Liver (tissue), 9 donors: Measurements from ENCODE around the gene ASTN1. TPM values are rescaled to one million over a fixed set of nuclear protein-coding genes. Genes with fewer than 3 reads are reported as not detected.

Experiments
- DNase-seq: peaks from one replicate; pipeline ENCODE4 v3.0.0-alpha.2; 2017; ENCODE audit warnings: low spot score
- H3K27ac ChIP-seq, 2 donors: one replicate each; pipeline ENCODE4 v1.7.0; 2013; ENCODE audit warnings: inconsistent platforms in 2 of 2, low read length in 2 of 2, control low read depth in 1 of 2, low read depth in 1 of 2, mild to moderate bottlenecking in 1 of 2
- H3K27me3 ChIP-seq, 4 donors: one replicate each; pipeline versions ENCODE4 v1.6.1 to v1.7.0; 2013; ENCODE audit warnings: low read length in 3 of 4, inconsistent platforms in 1 of 4, mild to moderate bottlenecking in 1 of 4, moderate library complexity in 1 of 4; ENCODE audit not compliant: control insufficient read depth in 4 of 4, insufficient read depth in 4 of 4
- H3K36me3 ChIP-seq, 4 donors: one replicate each; pipeline versions ENCODE4 v1.6.1 to v1.7.0; 2013; ENCODE audit warnings: low read length in 3 of 4, mild to moderate bottlenecking in 3 of 4, low read depth in 1 of 4, moderate library complexity in 1 of 4; ENCODE audit not compliant: control insufficient read depth in 4 of 4, insufficient read depth in 3 of 4
- H3K4me1 ChIP-seq, 4 donors: one replicate each; pipeline versions ENCODE4 v1.6.1 to v1.7.0; 2013; ENCODE audit warnings: low read length in 3 of 4, mild to moderate bottlenecking in 3 of 4, moderate library complexity in 1 of 4; ENCODE audit not compliant: control insufficient read depth in 4 of 4, insufficient read depth in 4 of 4
- H3K4me3 ChIP-seq, 3 donors: one replicate each; pipeline versions ENCODE4 v1.6.1 to v1.7.0; 2013; ENCODE audit warnings: low read length in 3 of 3, control low read depth in 1 of 3, low read depth in 1 of 3, mild to moderate bottlenecking in 1 of 3
- H3K9ac ChIP-seq, 2 donors: one replicate each; pipeline ENCODE4 v1.7.0; 2013; ENCODE audit warnings: low read length in 2 of 2, mild to moderate bottlenecking in 2 of 2, moderate library complexity in 2 of 2, control low read depth in 1 of 2, low read depth in 1 of 2
- H3K9me3 ChIP-seq, 4 donors: one replicate each; pipeline versions ENCODE4 v1.6.1 to v1.7.0; 2013; ENCODE audit warnings: low read length in 3 of 4; ENCODE audit not compliant: control insufficient read depth in 4 of 4
- ATF3 ChIP-seq: IDR thresholded peaks from 2 replicates; pipeline ENCODE4 v1.6.1; 2016; ENCODE audit warnings: antibody characterized with exemption
- EGR1 ChIP-seq, 2 donors: IDR thresholded peaks; 2 replicates each; pipeline ENCODE4 v1.6.1; 2016 to 2018; ENCODE audit warnings: antibody characterized with exemption in 2 of 2, low read depth in 2 of 2
- FOXA1 ChIP-seq: IDR thresholded peaks from 2 replicates; pipeline ENCODE4 v1.6.1; 2016; ENCODE audit warnings: antibody characterized with exemption
- FOXA2 ChIP-seq: IDR thresholded peaks from 2 replicates; pipeline ENCODE4 v1.6.1; 2016; ENCODE audit warnings: antibody characterized with exemption
- GABPA ChIP-seq, 2 donors: IDR thresholded peaks in 1 of 2; conservative IDR thresholded peaks in 1 of 2; 2 replicates each; pipeline ENCODE4 v1.6.1; 2016; ENCODE audit warnings: antibody characterized with exemption in 2 of 2, mild to moderate bottlenecking in 1 of 2, moderate library complexity in 1 of 2
- HNF4A ChIP-seq, 2 donors: conservative IDR thresholded peaks; 2 replicates each; pipeline ENCODE4 v1.6.1; 2016; ENCODE audit warnings: antibody characterized with exemption in 2 of 2, mild to moderate bottlenecking in 2 of 2
- JUND ChIP-seq, 2 donors: IDR thresholded peaks; 2 replicates each; pipeline ENCODE4 v1.6.1; 2016; ENCODE audit warnings: antibody characterized with exemption in 2 of 2
- NR2F2 ChIP-seq: IDR thresholded peaks from 2 replicates; pipeline ENCODE4 v1.6.1; 2016; ENCODE audit warnings: antibody characterized with exemption
- RAD21 ChIP-seq, 2 donors: IDR thresholded peaks; 2 replicates each; pipeline ENCODE4 v1.6.1; 2016; ENCODE audit warnings: antibody characterized with exemption in 2 of 2, mild to moderate bottlenecking in 2 of 2
- REST ChIP-seq: IDR thresholded peaks from 2 replicates; pipeline ENCODE4 v1.6.1; 2016; ENCODE audit warnings: antibody characterized with exemption, mild to moderate bottlenecking
- RXRA ChIP-seq, 2 donors: IDR thresholded peaks; 2 replicates each; pipeline ENCODE4 v1.6.1; 2017 to 2018; ENCODE audit warnings: antibody characterized with exemption in 2 of 2, mild to moderate bottlenecking in 1 of 2
- SP1 ChIP-seq: IDR thresholded peaks from 2 replicates; pipeline ENCODE4 v1.6.1; 2018; ENCODE audit warnings: antibody characterized with exemption, mild to moderate bottlenecking
- TAF1 ChIP-seq: conservative IDR thresholded peaks from 2 replicates; pipeline ENCODE4 v1.6.1; 2016; ENCODE audit warnings: antibody characterized with exemption, mild to moderate bottlenecking
- YY1 ChIP-seq: IDR thresholded peaks from 2 replicates; pipeline ENCODE4 v1.6.1; 2016; ENCODE audit warnings: antibody characterized with exemption, mild to moderate bottlenecking
- whole genome bisulfite sequencing: extraction: QIAGEN DNeasy Blood & Tissue Kit; methylation state at CpG from one replicate; pipeline ENCODE4 v1.1.7; 2013; 5-methylcytosine and 5-hydroxymethylcytosine counted together
- polyA plus RNA-seq, 2 donors: library from polyadenylated mRNA; stranded (reverse) in 1 of 2; unstranded in 1 of 2; fragments of 200-250 nt in 1 of 2; fragments of >200 nt in 1 of 2; fragmentation: Nextera tagmentation in 1 of 2; extraction: Ambion mirVana in 1 of 2; gene quantifications; one replicate each; pipeline versions ENCODE4 v1.2.1 to v1.2.3, GENCODE V29; 2013 to 2015
- total RNA-seq, 2 donors: library from RNA; depleted of rRNA; stranded (reverse); fragments of >200 nt; gene quantifications; one replicate each; pipeline ENCODE4 v1.2.3, GENCODE V29; 2014
- TF ChIP-seq, protein P1 (sequence below): IDR thresholded peaks from 2 replicates; pipeline ENCODE4 v1.6.1; 2016; ENCODE audit warnings: antibody characterized with exemption
- donor health status: healthy.
- donor health status: healthy.
- donor health status: healthy.
- donor health status: healthy.
- donor health status: healthy.

ASTN1 gene
- total and polyA plus RNA-seq, 4 donors, result 0.10 to 0.28 (median 0.18) TPM

DNA sequence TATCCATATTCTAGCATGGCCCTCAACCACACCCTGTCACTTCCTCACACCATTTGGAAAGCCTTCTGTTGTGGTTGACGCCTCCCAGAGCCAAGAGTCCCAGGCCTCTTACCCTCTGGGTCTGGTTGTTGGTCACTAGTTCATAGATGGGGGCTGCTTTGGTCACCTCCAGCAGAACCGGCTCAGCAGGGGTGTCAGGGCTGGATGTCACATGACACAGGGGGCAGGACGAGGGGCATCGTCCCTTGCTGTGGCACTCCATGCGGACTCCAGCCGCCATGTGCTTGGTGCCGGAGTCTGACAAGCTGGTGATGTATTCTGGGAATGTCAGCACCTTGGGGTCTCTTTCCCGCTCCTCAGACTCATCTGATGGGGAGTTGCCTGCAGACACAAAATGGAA lies 270.1 kb downstream of the ASTN1 start:
- H3K4me1 ChIP-seq, result peaks cover 0 to 4% (median 3%) of the 10 kb centered on the region in 4 donors
- 79% methylated on average over 8 of the region's 8 CpGs for WGBS
- H3K9me3 ChIP-seq, result no peaks in the 10 kb centered on the region
- peaks cover 0 to 8% (median 3%) of the 10 kb centered on the region in 4 donors for H3K27me3 ChIP-seq
- no peak overlapping the region for H3K27ac ChIP-seq
- TF ChIP-seq JUND (IDR thresholded peaks at IDR 0.05) (no peak), YY1 (no peak), RAD21 (IDR thresholded peaks at IDR 0.05) (no peak), TAF1 (no peak), GABPA (IDR thresholded peaks at IDR 0.05 in 1 of 2, conservative IDR thresholded peaks at IDR 0.05 in 1 of 2) (no peak), SP1 (no peak), NR2F2 (no peak), REST (no peak), RXRA (IDR thresholded peaks at IDR 0.05) (no peak), HNF4A (conservative IDR thresholded peaks at IDR 0.05) (no peak)
- H3K9ac ChIP-seq, result no peak overlapping the region
- no peaks in the 10 kb centered on the region for H3K36me3 ChIP-seq
- no peak for DNase-seq
- H3K4me3 ChIP-seq, result no peak overlapping the region

- H3K4me1 ChIP-seq, result peaks cover 0 to 4% (median 3%) of the 10 kb centered on the region in 4 donors
- H3K27ac ChIP-seq, result no peak overlapping the region
- H3K4me3 ChIP-seq, result no peak overlapping the region
- no peak for DNase-seq
- TF ChIP-seq EGR1 (IDR thresholded peaks at IDR 0.05; ENCODE audit: low read depth in 2 of 2), result no peak
- no peak for TF ChIP-seq FOXA2
- TF ChIP-seq ATF3, result no peak
- TF ChIP-seq YY1, result no peak
- TF ChIP-seq RXRA (IDR thresholded peaks at IDR 0.05), result no peak
- TF ChIP-seq TAF1, result no peak
- TF ChIP-seq REST, result no peak
- TF ChIP-seq FOXA1, result no peak
- TF ChIP-seq, protein P1, sequence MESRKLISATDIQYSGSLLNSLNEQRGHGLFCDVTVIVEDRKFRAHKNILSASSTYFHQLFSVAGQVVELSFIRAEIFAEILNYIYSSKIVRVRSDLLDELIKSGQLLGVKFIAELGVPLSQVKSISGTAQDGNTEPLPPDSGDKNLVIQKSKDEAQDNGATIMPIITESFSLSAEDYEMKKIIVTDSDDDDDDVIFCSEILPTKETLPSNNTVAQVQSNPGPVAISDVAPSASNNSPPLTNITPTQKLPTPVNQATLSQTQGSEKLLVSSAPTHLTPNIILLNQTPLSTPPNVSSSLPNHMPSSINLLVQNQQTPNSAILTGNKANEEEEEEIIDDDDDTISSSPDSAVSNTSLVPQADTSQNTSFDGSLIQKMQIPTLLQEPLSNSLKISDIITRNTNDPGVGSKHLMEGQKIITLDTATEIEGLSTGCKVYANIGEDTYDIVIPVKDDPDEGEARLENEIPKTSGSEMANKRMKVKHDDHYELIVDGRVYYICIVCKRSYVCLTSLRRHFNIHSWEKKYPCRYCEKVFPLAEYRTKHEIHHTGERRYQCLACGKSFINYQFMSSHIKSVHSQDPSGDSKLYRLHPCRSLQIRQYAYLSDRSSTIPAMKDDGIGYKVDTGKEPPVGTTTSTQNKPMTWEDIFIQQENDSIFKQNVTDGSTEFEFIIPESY, result no peak
- no peak overlapping the region for H3K9ac ChIP-seq
- H3K27me3 ChIP-seq, result peaks cover 0 to 8% (median 3%) of the 10 kb centered on the region in 4 donors
- no peaks in the 10 kb centered on the region for H3K9me3 ChIP-seq
- no peaks in the 10 kb centered on the region for H3K36me3 ChIP-seq
- 51% methylated on average over 7 of the region's 7 CpGs for WGBS
Observed at GRCh38 chr1:176893625-176894352, 270.7 kb downstream of the ASTN1 start.
